Measurements from ENCODE around the gene NCAM1.
"Not testable (repeated sequence)": the region's sequence is repeated elsewhere in the genome, so short reads cannot be mapped to it uniquely, and the experiment has no call there.

NCAM1 gene

DNA sequence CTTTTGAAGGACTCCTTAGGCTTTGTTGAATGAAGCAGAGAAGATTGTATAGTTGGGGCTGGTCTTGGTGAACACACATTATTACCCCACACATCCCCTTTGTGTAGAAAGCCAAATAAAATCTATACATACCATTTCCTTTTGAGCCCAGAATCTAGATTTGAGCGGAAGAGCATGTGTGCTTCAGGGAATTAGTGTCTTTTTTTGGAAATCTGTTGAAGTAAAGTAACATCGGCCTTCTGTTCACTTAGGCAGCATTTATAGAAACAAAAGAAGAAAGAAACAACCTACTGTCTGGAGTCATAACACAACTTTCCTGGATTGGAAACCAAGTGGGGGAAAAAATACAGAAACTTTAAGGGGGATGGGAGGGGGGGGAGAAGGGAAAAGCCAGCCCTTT, 315.2 kb downstream of the NCAM1 start:
- no peak for DNase-seq (ENCODE audit: low spot score)

DNA sequence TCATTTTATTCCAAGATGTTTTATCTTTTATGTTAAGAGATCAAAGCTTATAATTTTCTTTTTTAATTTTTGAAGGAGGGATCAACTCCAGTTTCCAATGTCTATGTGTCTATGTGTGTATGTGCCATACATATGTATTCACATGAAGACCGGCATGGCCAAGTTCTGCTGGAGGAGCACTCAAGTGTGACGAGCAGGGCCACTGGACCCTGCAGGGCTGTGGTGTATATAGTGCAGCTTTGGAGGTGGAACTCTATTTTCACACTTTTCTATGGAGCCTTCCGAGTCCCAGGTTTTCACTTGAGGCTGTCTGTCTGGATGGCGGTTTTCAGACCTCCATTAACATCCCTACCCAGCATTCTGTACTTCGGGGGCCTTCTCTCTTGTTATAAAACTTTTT, 316.7 kb downstream of the NCAM1 start:
- DNase-seq (ENCODE audit: low spot score): no peak

- DNase-seq (ENCODE audit: low spot score): no peak
Observed at GRCh38 chr11:113278481-113278880, 317.3 kb downstream of the NCAM1 start.

- no peak for DNase-seq (ENCODE audit: low spot score)
Observed at GRCh38 chr11:113278925-113279324, 317.7 kb downstream of the NCAM1 start.

GRCh38 chr11:113279591-113279990, 318.4 kb downstream of the NCAM1 start:
- no peak for DNase-seq (ENCODE audit: low spot score)

DNA sequence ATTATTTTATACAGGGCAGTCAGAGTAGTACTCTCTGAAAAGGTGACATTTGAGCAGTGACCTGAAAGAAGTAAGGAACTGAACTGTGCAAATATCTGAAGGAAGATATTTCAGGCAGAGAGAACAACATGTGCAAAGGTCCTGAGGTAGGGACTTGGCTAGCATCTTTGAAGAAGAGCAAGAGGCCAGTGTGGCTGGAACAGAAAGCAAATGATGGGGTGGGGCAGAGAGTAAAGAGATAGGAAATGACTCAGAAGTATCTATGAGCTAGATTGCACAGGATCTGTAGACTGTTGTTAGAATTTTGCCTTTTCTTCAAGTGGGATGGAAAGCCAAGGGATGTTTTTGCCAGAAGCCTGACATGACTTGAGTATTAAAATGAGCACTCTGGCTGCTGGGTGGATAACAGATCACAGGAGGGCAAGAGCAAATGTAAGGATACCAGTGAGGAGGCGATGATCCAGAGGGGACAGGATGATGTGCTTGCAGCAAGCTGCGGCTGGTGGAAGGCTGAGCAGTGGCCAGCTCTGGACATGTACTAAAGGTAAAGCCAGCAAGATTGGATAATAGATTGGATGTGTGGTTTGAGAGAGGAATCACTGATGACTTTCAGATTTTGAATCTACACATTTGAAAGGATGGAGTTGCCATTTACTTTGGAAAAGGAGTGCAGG, 320.0 kb downstream of the NCAM1 start:
- DNase-seq (ENCODE audit: low spot score): no peak

- DNase-seq (ENCODE audit: low spot score): no peak
Observed at GRCh38 chr11:113282898-113283437, 321.7 kb downstream of the NCAM1 start.

GRCh38 chr11:113283881-113284280, 322.7 kb downstream of the NCAM1 start:
- DNase-seq (ENCODE audit: low spot score): no peak

- no peak for DNase-seq (ENCODE audit: low spot score)
Observed at GRCh38 chr11:113286009-113286408, 324.8 kb downstream of the NCAM1 start.

GRCh38 chr11:113286509-113287497, 325.6 kb downstream of the NCAM1 start:
- no peak for DNase-seq (ENCODE audit: low spot score)

- no peak for DNase-seq (ENCODE audit: low spot score)
Observed at GRCh38 chr11:113287801-113288200, 326.6 kb downstream of the NCAM1 start.

- DNase-seq (ENCODE audit: low spot score): no peak
Observed at GRCh38 chr11:113288286-113288863, 327.2 kb downstream of the NCAM1 start.

DNA sequence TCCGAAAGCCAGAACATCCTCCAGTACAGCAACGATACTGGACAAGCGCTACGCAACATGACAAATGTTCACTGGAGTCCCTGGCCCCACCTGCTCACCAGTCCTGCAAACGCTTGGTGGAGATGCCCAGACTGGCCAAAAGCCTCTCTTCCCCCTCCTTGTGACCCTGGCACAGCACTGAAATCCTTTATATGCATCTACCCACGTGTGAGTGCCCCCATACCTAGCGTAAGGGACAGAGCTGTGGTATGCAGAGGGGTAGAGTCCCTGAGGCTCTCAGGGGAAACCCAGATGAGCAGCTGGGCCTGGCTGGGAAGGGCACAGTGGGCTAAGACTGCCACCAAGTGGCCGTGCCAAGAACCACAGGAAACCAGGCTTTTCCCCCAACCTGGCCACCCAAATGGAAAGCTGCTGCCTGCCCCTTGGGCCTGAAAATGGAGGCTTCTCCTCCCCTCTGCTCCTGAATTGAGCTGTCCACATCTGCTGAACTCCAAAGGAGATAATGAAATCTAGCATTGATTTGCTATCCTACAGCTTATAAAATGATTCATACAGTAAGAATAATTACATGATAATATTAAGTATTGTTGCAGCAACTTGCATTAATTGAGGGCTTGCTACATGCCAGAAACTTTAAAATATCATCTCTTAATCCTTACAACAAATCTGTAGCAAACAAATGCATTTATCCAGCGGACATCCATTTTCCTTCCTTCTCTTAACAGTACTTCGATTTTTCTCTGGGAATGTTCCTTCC, 328.4 kb downstream of the NCAM1 start:
- peak; percentile 87 for DNase-seq (ENCODE audit: low spot score)

GRCh38 chr11:113293936-113294335, 332.7 kb downstream of the NCAM1 start:
- DNase-seq (ENCODE audit: low spot score): no peak

- no peak for DNase-seq (ENCODE audit: low spot score)
Observed at GRCh38 chr11:113295993-113296392, 334.8 kb downstream of the NCAM1 start.

DNA sequence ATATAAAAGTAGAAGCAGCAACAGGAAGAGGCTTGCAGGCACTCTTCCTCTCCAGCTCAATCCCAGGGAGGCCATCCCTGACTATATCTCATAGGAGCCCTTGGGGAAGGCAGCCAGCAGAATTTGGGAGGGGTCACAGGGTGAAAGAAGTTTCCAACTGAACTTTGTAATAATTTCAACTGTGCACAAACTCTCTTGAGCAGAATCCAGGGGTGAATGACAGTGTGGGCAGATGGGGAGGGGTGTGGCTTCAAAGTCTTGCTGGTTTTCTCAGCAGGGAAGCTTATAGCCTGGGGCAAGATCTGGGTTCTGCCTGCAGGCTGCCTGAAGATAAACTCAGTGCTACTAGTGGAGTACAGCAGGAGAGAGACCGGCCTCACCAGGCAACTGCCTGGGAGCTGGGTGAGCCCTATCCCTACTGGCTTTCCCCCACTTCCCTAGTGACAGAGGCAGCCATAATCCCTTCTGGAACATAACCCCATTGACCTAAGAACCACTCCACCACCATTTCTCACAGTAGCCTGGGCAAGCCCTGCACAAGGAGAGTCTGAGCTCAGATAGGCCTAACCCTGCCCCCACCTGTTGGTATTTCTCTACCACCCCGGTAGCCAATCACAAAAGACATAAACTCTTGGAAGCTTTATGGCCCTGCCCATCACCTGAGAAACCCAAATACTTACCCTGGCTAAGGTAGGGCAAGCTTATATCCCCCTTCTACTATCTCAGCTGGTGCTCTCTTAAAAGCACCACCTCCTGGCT, 335.4 kb downstream of the NCAM1 start:
- DNase-seq (ENCODE audit: low spot score): no peak

DNA sequence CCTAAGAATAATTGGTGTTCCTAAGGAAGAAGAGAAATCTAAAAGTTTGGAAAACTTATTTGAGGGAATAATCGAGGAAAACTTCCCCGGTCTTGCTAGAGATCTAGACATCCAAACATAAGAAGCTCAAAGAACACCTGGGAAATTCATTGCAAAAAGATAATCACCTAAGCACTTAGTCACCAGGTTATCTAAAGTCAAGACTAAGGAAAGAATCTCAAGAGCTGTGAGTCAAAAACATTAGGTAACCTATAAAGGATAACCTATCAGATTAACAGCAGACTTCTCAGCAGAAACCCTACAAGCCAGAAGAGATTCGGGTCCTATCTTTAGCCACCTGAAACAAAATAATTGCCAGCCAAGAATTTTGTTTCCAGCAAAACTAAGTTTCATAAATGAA, 337.3 kb downstream of the NCAM1 start:
- DNase-seq (ENCODE audit: low spot score): not testable (repeated sequence)

- no peak for DNase-seq (ENCODE audit: low spot score)
Observed at GRCh38 chr11:113304916-113305315, 343.7 kb downstream of the NCAM1 start.

DNA sequence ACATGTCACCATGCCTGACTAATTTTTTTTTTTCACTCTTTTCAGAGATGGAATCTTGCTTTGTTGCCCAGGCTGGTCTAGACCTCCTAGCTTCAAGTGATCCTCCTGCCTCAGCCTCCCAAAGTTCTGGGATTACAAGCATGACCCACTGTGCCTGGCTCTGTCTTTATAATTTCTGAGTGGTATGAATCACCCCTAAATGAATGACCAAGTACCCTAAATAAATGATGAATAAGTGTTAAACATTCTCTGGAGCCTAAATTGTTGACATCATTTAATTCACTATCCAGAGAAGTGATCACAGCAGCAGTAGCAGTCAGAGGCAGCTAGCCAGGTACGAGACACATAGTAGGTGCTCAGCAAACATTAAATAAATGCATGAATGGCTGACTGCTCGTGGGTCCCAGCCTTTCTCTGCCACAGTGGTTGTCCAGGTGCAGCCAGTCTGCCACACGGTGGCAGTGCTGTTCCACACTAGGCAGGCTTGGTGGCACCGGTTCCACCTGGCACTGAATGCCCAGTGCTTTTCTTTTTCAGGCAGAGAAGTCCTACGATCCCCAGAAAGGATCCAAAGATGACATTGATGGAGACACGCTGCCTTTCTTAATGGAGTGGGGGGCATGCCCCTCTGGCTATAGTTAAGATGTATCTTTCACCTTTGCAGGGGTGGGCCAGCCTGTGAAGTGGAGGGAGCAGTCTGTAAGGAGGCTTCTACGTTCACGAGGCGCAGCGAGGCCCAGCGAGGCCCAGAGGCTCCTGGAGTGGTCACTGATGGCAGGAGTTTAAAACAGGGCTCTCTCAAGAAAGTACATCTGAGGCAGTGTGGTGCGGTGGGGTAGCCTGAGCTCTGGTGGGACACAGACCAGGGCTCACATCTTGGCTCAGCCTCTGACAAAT, 344.5 kb downstream of the NCAM1 start:
- peak; percentile 85 for DNase-seq (ENCODE audit: low spot score)

GRCh38 chr11:113308601-113309000, 347.4 kb downstream of the NCAM1 start:
- no peak for DNase-seq (ENCODE audit: low spot score)

Measured in D341Med (cell line).